Choroid plexus epithelial cell (primary cell): Measurements from ENCODE around the gene ARF1.

ENCODE experiments used
- DNase-seq: peaks from one replicate; pipeline ENCODE4 v3.0.0-alpha.2; 2010; ENCODE audit warnings: low read depth
- H3K4me3 ChIP-seq: 2 replicates; pipeline ENCODE4 v1.5.1; 2011; ENCODE audit warnings: low read depth, mild to moderate bottlenecking, control low read depth, low read length, moderate library complexity
- TF ChIP-seq, protein P1 (sequence below): conservative IDR thresholded peaks from 2 replicates; pipeline ENCODE4 v1.5.1; 2011; ENCODE audit warnings: low read depth, mild to moderate bottlenecking, control low read depth, inconsistent platforms, low read length, moderate library complexity

Gene ARF1

GRCh38 chr1:228038387-228039005, 44.0 kb upstream of the ARF1 start:
- DNase-seq: no peak
- H3K4me3 ChIP-seq: no peak overlapping the region
- TF ChIP-seq, protein P1, sequence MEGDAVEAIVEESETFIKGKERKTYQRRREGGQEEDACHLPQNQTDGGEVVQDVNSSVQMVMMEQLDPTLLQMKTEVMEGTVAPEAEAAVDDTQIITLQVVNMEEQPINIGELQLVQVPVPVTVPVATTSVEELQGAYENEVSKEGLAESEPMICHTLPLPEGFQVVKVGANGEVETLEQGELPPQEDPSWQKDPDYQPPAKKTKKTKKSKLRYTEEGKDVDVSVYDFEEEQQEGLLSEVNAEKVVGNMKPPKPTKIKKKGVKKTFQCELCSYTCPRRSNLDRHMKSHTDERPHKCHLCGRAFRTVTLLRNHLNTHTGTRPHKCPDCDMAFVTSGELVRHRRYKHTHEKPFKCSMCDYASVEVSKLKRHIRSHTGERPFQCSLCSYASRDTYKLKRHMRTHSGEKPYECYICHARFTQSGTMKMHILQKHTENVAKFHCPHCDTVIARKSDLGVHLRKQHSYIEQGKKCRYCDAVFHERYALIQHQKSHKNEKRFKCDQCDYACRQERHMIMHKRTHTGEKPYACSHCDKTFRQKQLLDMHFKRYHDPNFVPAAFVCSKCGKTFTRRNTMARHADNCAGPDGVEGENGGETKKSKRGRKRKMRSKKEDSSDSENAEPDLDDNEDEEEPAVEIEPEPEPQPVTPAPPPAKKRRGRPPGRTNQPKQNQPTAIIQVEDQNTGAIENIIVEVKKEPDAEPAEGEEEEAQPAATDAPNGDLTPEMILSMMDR: no peak

DNA sequence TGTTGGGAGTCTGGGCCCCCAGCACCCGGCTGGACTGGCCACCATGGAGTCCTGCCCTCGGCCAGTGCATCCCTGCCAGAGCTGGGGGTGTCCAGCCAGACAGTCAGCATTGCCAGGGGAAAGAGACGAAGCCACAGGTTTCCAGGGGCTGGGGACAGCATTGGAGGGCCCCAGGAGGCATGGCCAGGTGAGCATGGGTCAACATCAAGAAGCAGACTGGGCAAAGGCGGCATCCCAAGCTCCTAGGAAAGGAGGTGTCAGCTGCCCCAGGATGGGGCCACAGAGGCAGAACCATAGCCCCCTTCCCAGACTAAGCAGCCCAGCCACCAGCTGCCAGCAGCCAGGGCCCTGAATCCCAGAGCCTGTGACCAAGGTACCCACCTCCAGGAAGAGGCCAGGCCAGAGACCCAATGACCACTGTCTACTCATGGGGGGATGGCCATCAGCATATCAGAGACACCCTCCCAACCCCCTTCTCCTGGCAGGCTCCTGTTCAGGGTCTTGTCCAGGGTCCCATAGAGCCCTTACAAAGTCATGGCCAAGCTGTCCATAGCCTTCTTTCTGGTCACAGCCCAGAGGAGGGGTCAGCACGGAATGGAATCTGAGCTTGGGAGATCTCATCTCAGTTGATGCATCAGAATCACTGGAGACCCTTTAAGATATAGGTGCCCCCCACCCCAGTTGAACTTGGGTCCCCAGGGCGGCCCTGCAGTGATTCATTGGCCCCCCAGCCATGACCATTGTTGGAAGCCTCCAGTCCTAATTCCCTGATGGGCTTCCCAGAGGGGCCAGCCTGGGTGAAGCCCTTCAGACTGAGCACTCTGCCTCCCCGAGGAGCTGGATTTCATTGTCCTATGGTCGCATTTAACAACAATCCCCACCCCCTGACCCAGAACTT, 43.3 kb upstream of the ARF1 start:
- no peak overlapping the region for H3K4me3 ChIP-seq
- TF ChIP-seq, protein P1: no peak
- DNase-seq: no peak

DNA sequence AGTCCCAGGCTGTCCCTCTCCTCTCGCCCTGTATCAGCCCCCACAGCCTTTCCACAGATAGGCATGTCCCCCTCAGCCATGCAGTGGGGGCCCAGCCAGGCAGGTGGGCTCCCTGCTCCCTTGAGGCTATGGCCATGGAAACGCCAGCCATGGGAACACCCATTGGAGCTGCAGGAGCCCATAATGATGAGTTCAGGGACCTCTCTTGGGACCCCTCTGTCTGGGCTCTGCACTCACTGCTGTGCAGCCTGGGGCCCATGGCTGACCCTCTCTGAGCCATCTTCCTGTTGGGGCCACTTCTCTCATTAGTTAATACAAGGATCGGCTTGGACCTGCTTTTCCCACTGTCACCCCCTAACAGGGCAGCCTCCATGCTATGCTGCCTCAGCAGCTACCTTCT, 42.5 kb upstream of the ARF1 start:
- no peak overlapping the region for H3K4me3 ChIP-seq
- DNase-seq: no peak
- TF ChIP-seq, protein P1: no peak

DNA sequence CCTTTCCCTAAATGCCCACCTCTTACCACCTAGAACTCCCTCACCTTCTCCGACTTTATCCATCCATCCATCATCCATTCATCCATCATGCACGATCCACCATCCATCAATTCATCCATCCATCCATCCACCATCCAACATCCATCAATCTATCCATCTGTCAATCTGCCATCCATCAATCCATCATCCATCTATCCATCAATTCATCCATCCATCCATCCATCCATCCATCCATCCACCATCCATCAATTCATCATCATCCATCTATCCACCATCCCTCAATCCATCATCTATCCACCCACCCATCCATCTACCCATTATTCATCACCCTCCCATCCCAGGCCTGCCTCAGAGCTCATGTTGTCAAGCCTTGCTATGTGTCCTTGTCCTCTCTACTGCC, 41.2 kb upstream of the ARF1 start:
- DNase-seq: no peak
- H3K4me3 ChIP-seq: no peak overlapping the region
- TF ChIP-seq, protein P1: no peak

GRCh38 chr1:228042508-228042907, 40.0 kb upstream of the ARF1 start:
- DNase-seq: no peak
- TF ChIP-seq, protein P1: no peak

DNA sequence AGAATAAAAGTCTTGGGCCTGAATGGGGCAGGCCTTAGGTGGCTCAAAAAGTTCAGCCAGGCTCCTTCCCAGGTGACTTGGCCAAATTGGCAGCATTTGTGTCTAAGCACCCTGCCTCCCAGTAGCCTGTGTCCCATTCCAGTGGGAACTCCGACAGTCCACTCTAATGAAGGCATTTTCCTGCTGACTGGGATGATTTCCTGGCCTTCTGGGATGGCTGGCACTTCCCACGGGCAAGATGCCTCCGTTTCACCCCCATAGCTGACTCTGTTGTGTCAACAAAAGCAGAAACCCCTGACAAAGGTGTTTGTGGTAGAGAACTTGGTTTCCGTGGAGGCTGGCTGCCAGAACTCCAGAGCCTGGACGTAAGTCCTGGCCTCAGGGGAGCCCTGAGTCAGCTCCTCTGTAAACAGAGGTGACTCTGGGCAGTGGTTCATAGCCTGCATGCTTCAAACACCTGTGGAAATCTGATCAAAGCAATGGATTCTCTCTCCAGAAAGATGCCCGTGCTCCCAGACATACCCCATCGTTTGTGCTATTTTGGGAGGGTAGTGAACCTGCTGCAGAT, 39.1 kb upstream of the ARF1 start:
- DNase-seq: no peak
- H3K4me3 ChIP-seq: no peak overlapping the region
- TF ChIP-seq, protein P1: no peak

More at GRCh38 chr1:228042508-228042907, 40.0 kb upstream of the ARF1 start:
- H3K4me3 ChIP-seq: no peak overlapping the region
